ENCODE data around the gene PPCS. TPM values are rescaled to one million over a fixed set of nuclear protein-coding genes. Genes with fewer than 3 reads are reported as not detected.

PPCS gene
- polyA plus RNA-seq, 1 donor from 2014 or later: 85.1 TPM

- TF ChIP-seq REST (IDR thresholded peaks at IDR 0.05; ENCODE audit: borderline replicate concordance): no peak
- TF ChIP-seq SMC3 (conservative IDR thresholded peaks at IDR 0.05; ENCODE audit: poor library complexity): no peak
- no peak for TF ChIP-seq EZH2 (IDR thresholded peaks at IDR 0.05; ENCODE audit: borderline replicate concordance, insufficient read depth, low read length, poor library complexity, severe bottlenecking)
- no peak for TF ChIP-seq EP300 (conservative IDR thresholded peaks at IDR 0.05; ENCODE audit: poor library complexity, severe bottlenecking)
- TF ChIP-seq TAF1 (IDR thresholded peaks at IDR 0.05; ENCODE audit: low read depth): no peak
- TF ChIP-seq RAD21 (conservative IDR thresholded peaks at IDR 0.05): no peak
- TF ChIP-seq CTCF (IDR thresholded peaks at IDR 0.05; ENCODE audit: poor library complexity, severe bottlenecking): no peak
- TF ChIP-seq POLR2AphosphoS5 (IDR thresholded peaks at IDR 0.05): no peak
- no peak for TF ChIP-seq MXI1 (conservative IDR thresholded peaks at IDR 0.05; ENCODE audit: poor library complexity, severe bottlenecking)
- H2AFZ ChIP-seq (ENCODE audit: low read depth, low read length): no peak overlapping the region
- H3K4me2 ChIP-seq (ENCODE audit: low read length): no peak overlapping the region
- peaks cover 4% of the 10 kb centered on the region for H3K79me2 ChIP-seq (replicated peaks; ENCODE audit: insufficient read depth, low read length)
- H3K36me3 ChIP-seq (ENCODE audit: insufficient read depth, low read length): no peaks in the 10 kb centered on the region
- H3K27me3 ChIP-seq (ENCODE audit: insufficient read depth, low read depth, low read length): no peaks in the 10 kb centered on the region
- H3K9me3 ChIP-seq (ENCODE audit: low read length): no peaks in the 10 kb centered on the region
- no peak overlapping the region for H3K4me3 ChIP-seq (ENCODE audit: low read length)
- no peaks in the 10 kb centered on the region for H3F3A ChIP-seq (ENCODE audit: insufficient read depth, low read length, poor library complexity, severe bottlenecking)
- no peak overlapping the region for H3K9ac ChIP-seq (ENCODE audit: low read length)
- no peaks in the 10 kb centered on the region for H4K20me1 ChIP-seq (ENCODE audit: insufficient read depth)
- H3K9me2 ChIP-seq (ENCODE audit: insufficient read depth, low read length): no peaks in the 10 kb centered on the region
- no peak overlapping the region for H3K27ac ChIP-seq (ENCODE audit: low read length)
Measured at GRCh38 chr1:42453386-42453785, 3.0 kb upstream of the PPCS start.

- H3K4me3 ChIP-seq (ENCODE audit: low read length): no peak overlapping the region
- H3K9ac ChIP-seq (ENCODE audit: low read length): no peak overlapping the region
- no peak overlapping the region for H2AFZ ChIP-seq (ENCODE audit: low read depth, low read length)
- no peaks in the 10 kb centered on the region for H3K36me3 ChIP-seq (ENCODE audit: insufficient read depth, low read length)
- H3K79me2 ChIP-seq (replicated peaks; ENCODE audit: insufficient read depth, low read length): peaks cover 4% of the 10 kb centered on the region
- no peaks in the 10 kb centered on the region for H3K9me3 ChIP-seq (ENCODE audit: low read length)
- H3K9me2 ChIP-seq (ENCODE audit: insufficient read depth, low read length): no peaks in the 10 kb centered on the region
- H3K4me2 ChIP-seq (ENCODE audit: low read length): no peak overlapping the region
- no peak for TF ChIP-seq POLR2AphosphoS5 (IDR thresholded peaks at IDR 0.05)
- no peak for TF ChIP-seq MXI1 (conservative IDR thresholded peaks at IDR 0.05; ENCODE audit: poor library complexity, severe bottlenecking)
- TF ChIP-seq REST (IDR thresholded peaks at IDR 0.05; ENCODE audit: borderline replicate concordance): no peak
- no peak for TF ChIP-seq EZH2 (IDR thresholded peaks at IDR 0.05; ENCODE audit: borderline replicate concordance, insufficient read depth, low read length, poor library complexity, severe bottlenecking)
- no peak for TF ChIP-seq CTCF (IDR thresholded peaks at IDR 0.05; ENCODE audit: poor library complexity, severe bottlenecking)
- TF ChIP-seq SMC3 (conservative IDR thresholded peaks at IDR 0.05; ENCODE audit: poor library complexity): no peak
- TF ChIP-seq EP300 (conservative IDR thresholded peaks at IDR 0.05; ENCODE audit: poor library complexity, severe bottlenecking): no peak
- H3K27me3 ChIP-seq (ENCODE audit: insufficient read depth, low read depth, low read length): no peaks in the 10 kb centered on the region
- no peaks in the 10 kb centered on the region for H4K20me1 ChIP-seq (ENCODE audit: insufficient read depth)
- no peaks in the 10 kb centered on the region for H3F3A ChIP-seq (ENCODE audit: insufficient read depth, low read length, poor library complexity, severe bottlenecking)
- H3K27ac ChIP-seq (ENCODE audit: low read length): no peak overlapping the region
Measured at GRCh38 chr1:42454403-42454802, 1.9 kb upstream of the PPCS start.
